A375 (cell line): Measurements from ENCODE around the gene KIAA0408. TPM values are rescaled to one million over a fixed set of nuclear protein-coding genes. Genes with fewer than 3 reads are reported as not detected.

ENCODE experiments used
- small RNA-seq: library from RNA; depleted of rRNA; stranded (forward); fragments of <200 nt; gene quantifications from one replicate; pipeline ENCODE3, GENCODE V24; 2014
- total RNA-seq: library from RNA; depleted of rRNA; stranded (reverse); fragments of >200 nt; shearing (Covaris generic); gene quantifications from 2 replicates; pipeline ENCODE4 v1.2.3, GENCODE V29; 2014; rRNA removed

Gene KIAA0408
- total RNA-seq = 0.11 and 0.23 TPM in 2 replicates

GRCh38 chr6:127459231-127459641 is at the start of gene KIAA0408:
Gene KIAA0408, minus strand, starts transcription at chr6:127459389. Its CDS starts 5,408 bp downstream, at chr6:127453981.

Small RNA genes lying within 50 kb of the gene (small RNA-seq; reads per million reads assigned to genes)
- not detected for gene KIAA0408

Other genes with a start within 250 kb of the KIAA0408 start
- gene RNF146, start 192.5 kb downstream of the KIAA0408 start, total RNA-seq = 15.5 and 16.8 TPM in 2 replicates
- gene ECHDC1, start 115.8 kb downstream of the KIAA0408 start, total RNA-seq = 36.6 and 37.1 TPM in 2 replicates
- not detected in 2 replicates for gene C6orf58, start 117.8 kb upstream of the KIAA0408 start, total RNA-seq